Measurements from ENCODE around the gene AGPAT2. TPM values are rescaled to one million over a fixed set of nuclear protein-coding genes. Genes with fewer than 3 reads are reported as not detected.

The AGPAT2 gene
- total RNA-seq, 1 donor from 2014 or later: 32.8 TPM

- Mint-ChIP-seq H3K4me1 (no peaks in the 10 kb centered on the region), H3K4me3 (no peak overlapping the region), H3K36me3 (no peaks in the 10 kb centered on the region), H3K27me3 (ENCODE audit: low read depth) (peaks cover 8% of the 10 kb centered on the region), H3K27ac (no peak overlapping the region), H3K9me3 (no peaks in the 10 kb centered on the region)
- no peak for DNase-seq (ENCODE audit: low spot score in 2 of 2, unreplicated experiment in 2 of 2)
- no peak for TF ChIP-seq CTCF (IDR thresholded peaks at IDR 0.05; ENCODE audit: unreplicated experiment)
Observed at GRCh38 chr9:136656183-136656738, 31.0 kb downstream of the AGPAT2 start.

- no peaks in the 10 kb centered on the region for H3K4me1 Mint-ChIP-seq
- no peak for DNase-seq (ENCODE audit: low spot score in 2 of 2, unreplicated experiment in 2 of 2)
- H3K27ac Mint-ChIP-seq: no peak overlapping the region
- TF ChIP-seq CTCF (IDR thresholded peaks at IDR 0.05; ENCODE audit: unreplicated experiment): no peak
- no peak overlapping the region for H3K4me3 Mint-ChIP-seq
- peaks cover 8% of the 10 kb centered on the region for H3K27me3 Mint-ChIP-seq (ENCODE audit: low read depth)
- no peaks in the 10 kb centered on the region for H3K36me3 Mint-ChIP-seq
- H3K9me3 Mint-ChIP-seq: no peaks in the 10 kb centered on the region
Observed at GRCh38 chr9:136655536-136656182, 31.6 kb downstream of the AGPAT2 start.

- no peak for DNase-seq (ENCODE audit: low spot score in 2 of 2, unreplicated experiment in 2 of 2)
- TF ChIP-seq CTCF (IDR thresholded peaks at IDR 0.05; ENCODE audit: unreplicated experiment): no peak
- Mint-ChIP-seq H3K4me1 (no peaks in the 10 kb centered on the region), H3K9me3 (no peaks in the 10 kb centered on the region), H3K27ac (no peak overlapping the region), H3K4me3 (no peak overlapping the region), H3K27me3 (ENCODE audit: low read depth) (peaks cover 8% of the 10 kb centered on the region), H3K36me3 (no peaks in the 10 kb centered on the region)
Observed at GRCh38 chr9:136654820-136655535, 32.3 kb downstream of the AGPAT2 start.

GRCh38 chr9:136653323-136654079 is 33.8 kb downstream of the AGPAT2 start:
- no peak overlapping the region for H3K4me3 Mint-ChIP-seq

More at GRCh38 chr9:136653323-136654079, 33.8 kb downstream of the AGPAT2 start:
- no peaks in the 10 kb centered on the region for H3K9me3 Mint-ChIP-seq
- no peak for DNase-seq (ENCODE audit: low spot score in 2 of 2, unreplicated experiment in 2 of 2)
- H3K27ac Mint-ChIP-seq: no peak overlapping the region
- H3K4me1 Mint-ChIP-seq: no peaks in the 10 kb centered on the region
- peaks cover 6% of the 10 kb centered on the region for H3K27me3 Mint-ChIP-seq (ENCODE audit: low read depth)
- no peaks in the 10 kb centered on the region for H3K36me3 Mint-ChIP-seq
- no peak for TF ChIP-seq CTCF (IDR thresholded peaks at IDR 0.05; ENCODE audit: unreplicated experiment)
